GM21576 (cell line): Measurements from ENCODE around the gene ATG4B.

ENCODE experiments used
- ATAC-seq: cut with Tn5 transposase; IDR thresholded peaks from one replicate; pipeline ENCODE4 v1.9.1; 2021; ENCODE audit warnings: mild to moderate bottlenecking, moderate library complexity; ENCODE audit not compliant: unreplicated experiment

ATG4B gene

GRCh38 chr2:241680827-241681599, 43.5 kb downstream of the ATG4B start:
- ATAC-seq = no peak

- ATAC-seq = peak; percentile 5
These were observed 48.8 kb downstream of the ATG4B start for GRCh38 chr2:241686324-241686649.

- peak; percentile 92 for ATAC-seq
These were observed 49.3 kb downstream of the ATG4B start, which contains the start of gene DTYMK for GRCh38 chr2:241686650-241687425. Gene DTYMK, minus strand, starts transcription at chr2:241686815. Its CDS starts 32 bp downstream, at chr2:241686783.

- no peak for ATAC-seq
These were observed 51.8 kb downstream of the ATG4B start for GRCh38 chr2:241689306-241689705.

- no peak for ATAC-seq
These were observed 52.8 kb downstream of the ATG4B start for GRCh38 chr2:241690202-241690717.

GRCh38 chr2:241692448-241692847, 55.0 kb downstream of the ATG4B start:
- ATAC-seq = no peak

- ATAC-seq = no peak
These were observed 58.2 kb downstream of the ATG4B start for GRCh38 chr2:241695651-241696050.

GRCh38 chr2:241701149-241701398, 63.6 kb downstream of the ATG4B start:
- no peak for ATAC-seq

GRCh38 chr2:241701399-241702154, 64.1 kb downstream of the ATG4B start, which contains the start of gene ING5:
Gene ING5, plus strand, starts transcription at chr2:241702039. Its CDS starts 27 bp downstream, at chr2:241702066.
- ATAC-seq = peak; percentile 43

- ATAC-seq = peak; percentile 58
These were observed 64.9 kb downstream of the ATG4B start for GRCh38 chr2:241702155-241703031.

GRCh38 chr2:241703032-241703604, 65.6 kb downstream of the ATG4B start:
- no peak for ATAC-seq

- ATAC-seq = no peak
These were observed 69.0 kb downstream of the ATG4B start for GRCh38 chr2:241706537-241706936.

- no peak for ATAC-seq
These were observed 71.4 kb downstream of the ATG4B start for GRCh38 chr2:241708879-241709278.

- ATAC-seq = no peak
These were observed 81.6 kb downstream of the ATG4B start for GRCh38 chr2:241719093-241719492.

- ATAC-seq = no peak
These were observed 82.6 kb downstream of the ATG4B start for GRCh38 chr2:241720099-241720498.

- ATAC-seq = no peak
These were observed 83.1 kb downstream of the ATG4B start for GRCh38 chr2:241720560-241720959.

GRCh38 chr2:241721852-241722251, 84.4 kb downstream of the ATG4B start:
- no peak for ATAC-seq

GRCh38 chr2:241722896-241723454, 85.5 kb downstream of the ATG4B start:
- no peak for ATAC-seq
